Measurements from ENCODE around the gene KRTAP4-1. TPM values are rescaled to one million over a fixed set of nuclear protein-coding genes. Genes with fewer than 3 reads are reported as not detected.
"Not testable (repeated sequence)": the region's sequence is repeated elsewhere in the genome, so short reads cannot be mapped to it uniquely, and the experiment has no call there.

Gene KRTAP4-1
- polyA plus RNA-seq, 2 donors = not detected

DNA sequence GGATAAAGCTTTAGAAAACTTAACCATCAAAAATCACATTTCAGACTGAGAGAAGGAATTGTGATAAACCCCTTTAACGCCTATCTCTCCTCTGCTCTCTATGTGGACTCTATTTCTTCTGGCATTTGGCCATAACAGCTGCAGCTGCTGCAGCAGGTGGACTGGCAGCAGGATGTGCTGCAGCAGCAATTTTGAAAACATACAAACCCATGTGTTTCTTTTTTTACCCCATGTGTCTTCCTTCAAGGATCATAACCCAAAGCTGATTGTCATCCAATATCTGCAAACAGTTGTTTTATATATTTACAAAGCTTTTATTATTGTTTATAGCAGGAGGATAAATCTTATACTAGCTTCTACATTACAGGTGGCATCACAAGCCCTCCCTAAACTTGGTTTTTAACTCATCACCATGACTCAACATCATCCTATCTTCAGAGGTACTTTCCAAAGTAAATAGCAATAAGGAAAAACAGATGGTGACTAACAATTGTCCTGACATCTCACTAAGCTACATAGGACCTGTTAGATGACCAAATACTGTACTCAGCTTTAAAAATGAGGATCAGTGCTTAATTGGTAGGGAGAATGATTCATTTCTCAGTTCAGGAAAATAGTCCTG is 27.2 kb upstream of the KRTAP4-1 start:
- WGBS, 2 donors = 32 to 36% methylated on average over 1 of the region's 1 CpG
- Histone ChIP-seq H3K27ac (ENCODE audit: low read depth in 2 of 2, low read length in 1 of 2) (no peak overlapping the region), H3K4me1 (ENCODE audit: control insufficient read depth in 2 of 2, insufficient read depth in 2 of 2, low read length in 1 of 2) (peaks cover 0 to 6% of the 10 kb centered on the region in 2 donors), H3K36me3 (ENCODE audit: control insufficient read depth in 2 of 2, insufficient read depth in 2 of 2, low read length in 1 of 2) (no peaks in the 10 kb centered on the region), H3K4me3 (ENCODE audit: low read depth in 1 of 2, low read length in 2 of 2) (no peak overlapping the region), H3K27me3 (ENCODE audit: control insufficient read depth in 1 of 2, insufficient read depth in 2 of 2, low read length in 2 of 2) (peaks cover 0 to 4% of the 10 kb centered on the region in 2 donors), H3K9me3 (ENCODE audit: control insufficient read depth in 2 of 2, insufficient read depth in 1 of 2, low read depth in 1 of 2, low read length in 1 of 2) (no peaks in the 10 kb centered on the region)

DNA sequence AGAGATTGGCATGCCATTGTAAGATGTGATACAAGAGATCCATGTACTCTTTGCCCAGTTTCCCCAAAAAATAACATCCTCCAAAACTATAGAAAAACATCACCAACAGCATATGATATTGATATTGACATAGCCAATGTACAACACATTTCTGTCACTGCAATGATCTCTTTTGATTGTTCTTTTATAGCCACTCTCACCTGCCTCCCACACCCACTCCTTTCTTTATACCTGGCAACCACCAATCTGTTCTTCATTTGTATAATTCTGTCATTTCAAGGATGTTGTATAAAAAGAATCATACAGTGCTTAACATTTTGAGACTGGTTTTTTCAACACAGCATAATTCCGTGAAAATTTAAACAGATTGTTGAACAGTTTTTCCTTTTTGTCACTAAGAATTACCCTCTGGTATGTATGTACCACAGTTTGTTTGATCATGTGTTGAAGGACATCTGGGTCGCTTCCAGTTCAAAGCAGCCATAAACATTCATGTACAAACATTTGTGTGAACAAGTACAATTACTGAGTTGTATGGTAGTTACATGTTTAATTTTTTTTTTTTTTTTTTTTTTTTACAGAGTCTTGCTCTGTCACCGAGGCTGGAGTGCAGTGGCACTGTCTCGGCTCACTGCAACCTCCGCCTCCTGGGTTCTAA is 14.8 kb upstream of the KRTAP4-1 start:
- WGBS, 2 donors = 57 to 62% methylated on average over 5 of the region's 5 CpGs

DNA sequence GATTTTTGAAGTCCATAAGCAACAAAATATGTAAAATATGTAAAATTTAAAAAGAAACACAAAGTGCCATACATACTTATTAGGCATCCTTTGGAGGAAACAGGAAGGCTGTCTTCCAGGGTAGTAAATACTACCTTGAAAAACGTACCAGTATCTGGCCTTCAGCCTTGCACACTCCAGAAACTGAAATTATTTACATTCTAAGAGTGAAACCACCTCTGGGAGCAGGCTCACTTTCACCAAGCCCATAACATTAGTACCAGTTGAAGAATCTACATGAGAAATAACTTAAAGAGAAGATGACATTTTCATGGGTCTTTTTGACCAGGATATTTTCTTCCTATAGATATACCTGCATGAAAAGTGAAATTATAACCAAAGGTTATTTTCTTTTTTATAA is 11.4 kb upstream of the KRTAP4-1 start:
- Histone ChIP-seq H3K4me3 (ENCODE audit: low read depth in 1 of 2, low read length in 2 of 2) (no peak overlapping the region), H3K4me1 (ENCODE audit: control insufficient read depth in 2 of 2, insufficient read depth in 2 of 2, low read length in 1 of 2) (no peaks in the 10 kb centered on the region), H3K27ac (ENCODE audit: low read depth in 2 of 2, low read length in 1 of 2) (no peak overlapping the region), H3K9me3 (ENCODE audit: control insufficient read depth in 2 of 2, insufficient read depth in 1 of 2, low read depth in 1 of 2, low read length in 1 of 2) (no peaks in the 10 kb centered on the region), H3K27me3 (ENCODE audit: control insufficient read depth in 1 of 2, insufficient read depth in 2 of 2, low read length in 2 of 2) (no peaks in the 10 kb centered on the region), H3K36me3 (ENCODE audit: control insufficient read depth in 2 of 2, insufficient read depth in 2 of 2, low read length in 1 of 2) (no peaks in the 10 kb centered on the region)
- 34 to 51% methylated on average over 1 of the region's 1 CpG for WGBS, 2 donors

More for the DNA sequence above, 14.8 kb upstream of the KRTAP4-1 start:
- Histone ChIP-seq H3K4me1 (ENCODE audit: control insufficient read depth in 2 of 2, insufficient read depth in 2 of 2, low read length in 1 of 2) (no peaks in the 10 kb centered on the region), H3K27ac (ENCODE audit: low read depth in 2 of 2, low read length in 1 of 2) (no peak overlapping the region), H3K4me3 (ENCODE audit: low read depth in 1 of 2, low read length in 2 of 2) (no peak overlapping the region), H3K27me3 (ENCODE audit: control insufficient read depth in 1 of 2, insufficient read depth in 2 of 2, low read length in 2 of 2) (no peaks in the 10 kb centered on the region), H3K9me3 (ENCODE audit: control insufficient read depth in 2 of 2, insufficient read depth in 1 of 2, low read depth in 1 of 2, low read length in 1 of 2) (no peaks in the 10 kb centered on the region), H3K36me3 (ENCODE audit: control insufficient read depth in 2 of 2, insufficient read depth in 2 of 2, low read length in 1 of 2) (no peaks in the 10 kb centered on the region)

DNA sequence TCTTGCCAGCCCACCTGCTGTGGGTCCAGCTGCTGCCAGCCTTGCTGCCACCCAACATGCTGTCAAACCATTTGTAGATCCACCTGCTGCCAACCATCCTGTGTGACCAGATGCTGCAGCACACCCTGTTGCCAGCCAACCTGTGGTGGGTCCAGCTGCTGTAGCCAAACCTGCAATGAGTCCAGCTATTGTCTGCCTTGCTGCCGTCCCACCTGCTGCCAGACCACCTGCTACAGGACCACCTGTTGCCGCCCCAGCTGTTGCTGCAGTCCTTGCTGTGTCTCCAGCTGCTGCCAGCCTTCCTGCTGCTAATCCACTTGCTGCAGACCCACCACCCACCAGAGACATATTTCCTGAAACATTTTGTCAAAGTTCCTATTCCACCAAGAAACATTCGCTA is 5.6 kb upstream of the KRTAP4-1 start:
- 71 to 86% methylated on average over 3 of the region's 3 CpGs for WGBS, 2 donors
- H3K36me3 ChIP-seq (ENCODE audit: control insufficient read depth in 2 of 2, insufficient read depth in 2 of 2, low read length in 1 of 2) = no peaks in the 10 kb centered on the region
- H3K4me1 ChIP-seq (ENCODE audit: control insufficient read depth in 2 of 2, insufficient read depth in 2 of 2, low read length in 1 of 2) = no peaks in the 10 kb centered on the region
- H3K9me3 ChIP-seq (ENCODE audit: control insufficient read depth in 2 of 2, insufficient read depth in 1 of 2, low read depth in 1 of 2, low read length in 1 of 2) = no peaks in the 10 kb centered on the region
- H3K27ac ChIP-seq (ENCODE audit: low read depth in 2 of 2, low read length in 1 of 2) = no peak overlapping the region
- H3K4me3 ChIP-seq (ENCODE audit: low read depth in 1 of 2, low read length in 2 of 2) = no peak overlapping the region
- no peaks in the 10 kb centered on the region for H3K27me3 ChIP-seq (ENCODE audit: control insufficient read depth in 1 of 2, insufficient read depth in 2 of 2, low read length in 2 of 2)

DNA sequence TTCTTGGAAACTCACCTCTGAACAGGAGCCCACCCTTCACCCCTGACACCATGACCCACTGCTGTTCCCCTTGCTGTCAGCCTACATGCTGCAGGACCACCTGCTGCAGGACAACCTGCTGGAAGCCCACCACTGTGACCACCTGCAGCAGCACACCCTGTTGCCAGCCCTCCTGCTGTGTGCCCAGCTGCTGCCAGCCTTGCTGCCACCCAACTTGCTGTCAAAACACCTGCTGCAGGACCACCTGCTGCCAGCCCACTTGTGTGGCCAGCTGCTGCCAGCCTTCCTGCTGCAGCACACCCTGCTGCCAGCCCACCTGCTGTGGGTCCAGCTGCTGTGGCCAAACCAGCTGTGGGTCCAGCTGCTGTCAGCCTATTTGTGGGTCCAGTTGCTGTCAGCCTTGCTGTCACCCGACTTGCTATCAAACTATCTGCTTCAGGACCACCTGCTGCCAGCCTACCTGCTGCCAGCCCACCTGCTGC is 5.2 kb upstream of the KRTAP4-1 start, which contains the start of gene KRTAP9-1:
Gene KRTAP9-1 (plus strand): TSS at position 51 of the 482 bp plus-strand sequence. CDS start 0 bp downstream, at position 51.
- H3K36me3 ChIP-seq (ENCODE audit: control insufficient read depth in 2 of 2, insufficient read depth in 2 of 2, low read length in 1 of 2); H3K9me3 ChIP-seq (ENCODE audit: control insufficient read depth in 2 of 2, insufficient read depth in 1 of 2, low read depth in 1 of 2, low read length in 1 of 2); H3K27ac ChIP-seq (ENCODE audit: low read depth in 2 of 2, low read length in 1 of 2); H3K4me1 ChIP-seq (ENCODE audit: control insufficient read depth in 2 of 2, insufficient read depth in 2 of 2, low read length in 1 of 2); H3K27me3 ChIP-seq (ENCODE audit: control insufficient read depth in 1 of 2, insufficient read depth in 2 of 2, low read length in 2 of 2); H3K4me3 ChIP-seq (ENCODE audit: low read depth in 1 of 2, low read length in 2 of 2): not testable (repeated sequence)
- WGBS, 2 donors = 59 to 80% methylated on average over 1 of the region's 1 CpG

DNA sequence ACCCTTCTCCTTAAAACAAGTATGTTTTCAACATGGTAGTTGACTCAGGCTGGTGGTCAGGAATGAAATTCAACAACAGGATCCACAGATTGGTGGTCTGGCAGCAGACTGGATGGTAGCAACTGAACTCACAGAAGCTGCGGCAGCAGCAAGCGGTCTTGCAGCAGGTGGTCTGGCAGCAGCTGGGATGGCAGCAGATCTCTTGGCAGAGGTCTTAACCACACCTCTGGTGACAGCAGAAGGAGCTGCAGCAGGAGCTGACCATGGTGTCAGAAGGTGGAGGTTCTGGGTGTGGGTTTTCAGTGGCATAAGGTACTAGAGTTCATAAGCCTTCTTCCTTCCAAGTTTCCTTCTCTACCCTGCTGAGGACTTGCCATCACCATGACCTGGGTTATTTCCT is 2.2 kb upstream of the KRTAP4-1 start:
- no peaks in the 10 kb centered on the region for H3K9me3 ChIP-seq (ENCODE audit: control insufficient read depth in 2 of 2, insufficient read depth in 1 of 2, low read depth in 1 of 2, low read length in 1 of 2)
- H3K4me1 ChIP-seq (ENCODE audit: control insufficient read depth in 2 of 2, insufficient read depth in 2 of 2, low read length in 1 of 2) = no peaks in the 10 kb centered on the region
- no peaks in the 10 kb centered on the region for H3K36me3 ChIP-seq (ENCODE audit: control insufficient read depth in 2 of 2, insufficient read depth in 2 of 2, low read length in 1 of 2)
- no peak overlapping the region for H3K4me3 ChIP-seq (ENCODE audit: low read depth in 1 of 2, low read length in 2 of 2)
- no peak overlapping the region for H3K27ac ChIP-seq (ENCODE audit: low read depth in 2 of 2, low read length in 1 of 2)
- 87 to 90% methylated on average over 2 of the region's 2 CpGs for WGBS, 2 donors
- no peaks in the 10 kb centered on the region for H3K27me3 ChIP-seq (ENCODE audit: control insufficient read depth in 1 of 2, insufficient read depth in 2 of 2, low read length in 2 of 2)

DNA sequence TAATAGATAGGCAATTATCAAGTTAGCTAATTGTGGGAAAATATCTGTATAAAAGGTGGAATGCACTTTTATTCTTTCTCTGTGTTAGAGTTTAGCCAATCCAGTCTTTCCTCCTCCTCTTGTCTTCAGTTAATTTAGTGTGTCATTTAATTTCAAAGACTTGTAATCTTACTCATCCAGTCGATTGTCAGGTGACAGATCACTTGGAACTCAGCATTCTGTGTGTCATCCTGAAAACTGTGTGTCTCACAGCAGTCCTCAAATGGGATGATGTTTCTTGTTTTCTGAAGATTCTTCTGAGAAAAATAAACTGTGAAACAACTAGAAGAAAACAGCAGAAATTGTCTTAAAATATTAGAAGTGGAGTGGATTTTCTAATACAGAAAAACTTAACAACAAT is 290 bp upstream of the KRTAP4-1 start:
- H3K36me3 ChIP-seq (ENCODE audit: control insufficient read depth in 2 of 2, insufficient read depth in 2 of 2, low read length in 1 of 2) = no peaks in the 10 kb centered on the region
- no peaks in the 10 kb centered on the region for H3K4me1 ChIP-seq (ENCODE audit: control insufficient read depth in 2 of 2, insufficient read depth in 2 of 2, low read length in 1 of 2)
- no peaks in the 10 kb centered on the region for H3K9me3 ChIP-seq (ENCODE audit: control insufficient read depth in 2 of 2, insufficient read depth in 1 of 2, low read depth in 1 of 2, low read length in 1 of 2)
- no peak overlapping the region for H3K27ac ChIP-seq (ENCODE audit: low read depth in 2 of 2, low read length in 1 of 2)
- H3K27me3 ChIP-seq (ENCODE audit: control insufficient read depth in 1 of 2, insufficient read depth in 2 of 2, low read length in 2 of 2) = no peaks in the 10 kb centered on the region
- H3K4me3 ChIP-seq (ENCODE audit: low read depth in 1 of 2, low read length in 2 of 2) = no peak overlapping the region
- WGBS, 2 donors = 40 to 41% methylated on average over 1 of the region's 1 CpG

DNA sequence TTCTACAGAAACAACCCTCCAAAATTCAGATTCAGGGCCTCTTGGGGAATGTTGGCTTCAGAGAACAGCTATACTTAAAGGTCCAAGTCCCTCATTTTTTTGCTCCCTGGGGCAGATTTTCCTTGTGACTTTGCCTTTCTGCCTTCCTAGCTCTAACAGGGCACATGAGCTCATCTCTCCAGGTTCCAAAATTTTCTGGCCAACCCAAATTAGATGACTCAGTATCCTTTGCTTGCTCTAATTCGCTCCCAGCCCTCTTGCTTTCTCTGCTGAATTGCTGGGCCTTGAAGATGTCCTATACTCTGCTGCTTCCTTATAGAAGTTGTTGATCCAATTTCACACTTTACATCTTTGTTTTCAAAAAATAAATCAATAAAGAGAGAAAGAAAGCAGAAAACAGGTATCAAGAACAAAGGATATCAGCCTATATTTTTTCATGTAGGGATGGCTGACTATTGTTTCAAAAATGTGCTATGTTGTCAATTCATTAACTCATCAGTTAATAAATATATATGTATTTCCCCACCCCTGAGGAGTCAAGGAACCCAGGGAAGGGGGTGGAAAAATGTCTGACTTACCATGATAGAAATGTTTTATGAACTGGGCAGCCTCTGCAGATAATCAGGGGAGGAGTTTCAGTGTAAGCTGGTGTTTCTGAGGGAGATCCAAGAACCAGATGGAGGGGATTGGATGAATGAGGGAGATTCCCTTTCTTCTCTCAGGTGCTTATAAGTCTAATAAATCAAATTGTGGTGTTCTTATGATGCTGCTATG is 5.7 kb downstream of the KRTAP4-1 start:
- WGBS, 2 donors = 70 to 72% methylated on average over 1 of the region's 1 CpG
- no peaks in the 10 kb centered on the region for H3K9me3 ChIP-seq (ENCODE audit: control insufficient read depth in 2 of 2, insufficient read depth in 1 of 2, low read depth in 1 of 2, low read length in 1 of 2)
- H3K4me3 ChIP-seq (ENCODE audit: low read depth in 1 of 2, low read length in 2 of 2) = no peak overlapping the region

DNA sequence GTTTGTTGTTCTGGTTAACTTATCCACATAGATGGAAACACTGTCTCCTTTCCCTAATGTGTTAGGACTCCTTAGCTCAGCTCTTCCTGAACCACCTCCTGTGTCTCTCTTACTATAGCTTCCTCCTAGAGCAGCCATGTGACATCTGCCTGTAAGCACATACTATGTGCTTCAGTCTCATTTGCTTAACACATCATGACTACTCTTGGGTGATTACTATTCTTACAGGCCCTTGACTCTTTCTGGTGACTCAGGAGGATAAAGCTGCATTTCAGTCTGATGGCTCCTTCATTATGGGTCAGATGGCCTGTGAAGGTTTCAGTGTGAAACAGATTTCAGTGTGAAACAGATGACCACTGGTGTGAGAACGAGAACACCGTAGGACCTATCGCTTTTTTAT is 6.4 kb downstream of the KRTAP4-1 start:
- 94 to 96% methylated on average over 3 of the region's 3 CpGs for WGBS, 2 donors
- H3K9me3 ChIP-seq (ENCODE audit: control insufficient read depth in 2 of 2, insufficient read depth in 1 of 2, low read depth in 1 of 2, low read length in 1 of 2) = no peaks in the 10 kb centered on the region
- no peak overlapping the region for H3K4me3 ChIP-seq (ENCODE audit: low read depth in 1 of 2, low read length in 2 of 2)
- H3K36me3 ChIP-seq (ENCODE audit: control insufficient read depth in 2 of 2, insufficient read depth in 2 of 2, low read length in 1 of 2) = no peaks in the 10 kb centered on the region
- H3K27me3 ChIP-seq (ENCODE audit: control insufficient read depth in 1 of 2, insufficient read depth in 2 of 2, low read length in 2 of 2) = peaks cover 0 to 3% of the 10 kb centered on the region in 2 donors
- H3K27ac ChIP-seq (ENCODE audit: low read depth in 2 of 2, low read length in 1 of 2) = no peak overlapping the region
- H3K4me1 ChIP-seq (ENCODE audit: control insufficient read depth in 2 of 2, insufficient read depth in 2 of 2, low read length in 1 of 2) = no peaks in the 10 kb centered on the region

More for the DNA sequence above, 5.7 kb downstream of the KRTAP4-1 start:
- Histone ChIP-seq H3K36me3 (ENCODE audit: control insufficient read depth in 2 of 2, insufficient read depth in 2 of 2, low read length in 1 of 2) (no peaks in the 10 kb centered on the region), H3K4me1 (ENCODE audit: control insufficient read depth in 2 of 2, insufficient read depth in 2 of 2, low read length in 1 of 2) (no peaks in the 10 kb centered on the region), H3K27me3 (ENCODE audit: control insufficient read depth in 1 of 2, insufficient read depth in 2 of 2, low read length in 2 of 2) (peaks cover 0 to 3% of the 10 kb centered on the region in 2 donors), H3K27ac (ENCODE audit: low read depth in 2 of 2, low read length in 1 of 2) (no peak overlapping the region)

Data from esophagus (tissue), 2 donors.